ENCODE data around the gene SNRPA. TPM values are rescaled to one million over a fixed set of nuclear protein-coding genes. Genes with fewer than 3 reads are reported as not detected.

The SNRPA gene
- total and polyA plus RNA-seq, 2 of the 13 experiments (the other 11 are each of a cell fraction or from before 2014, with no cell fraction given): 59.6 to 162 TPM

GRCh38 chr19:40716482-40717324 lies 34.3 kb upstream of the SNRPA start, which contains the start of the genes COQ8B and ITPKC (continued):
- TF ChIP-seq PAXIP1 (CRISPR knock-in tag; conservative IDR thresholded peaks at IDR 0.05) (peak; percentile 39), ZMYM4 (CRISPR knock-in tag; IDR thresholded peaks at IDR 0.05) (no peak; the same call in 1 of the 2 replicates), ARNTL (CRISPR knock-in tag; IDR thresholded peaks at IDR 0.05) (no peak), ZNF232 (CRISPR knock-in tag; IDR thresholded peaks at IDR 0.05; ENCODE audit: borderline replicate concordance) (no peak; the same call in 1 of the 2 replicates), KLF11 (CRISPR knock-in tag; IDR thresholded peaks at IDR 0.05) (0 out of 2 replicates have a peak, but pooled peaks have one; percentile 64), ZNF24 (IDR thresholded peaks at IDR 0.05) (no peak), ZSCAN20 (CRISPR knock-in tag; IDR thresholded peaks at IDR 0.05; ENCODE audit: borderline replicate concordance) (no peak), THYN1 (CRISPR knock-in tag; IDR thresholded peaks at IDR 0.05; ENCODE audit: borderline replicate concordance, low read depth) (no peak), KLF6 (CRISPR knock-in tag; IDR thresholded peaks at IDR 0.05) (peak; percentile 68; the same call in 1 of the 2 replicates), SATB2 (CRISPR knock-in tag; IDR thresholded peaks at IDR 0.05) (no peak), EEA1 (CRISPR knock-in tag; IDR thresholded peaks at IDR 0.05; ENCODE audit: borderline replicate concordance) (no peak), ZNF264 (CRISPR knock-in tag; IDR thresholded peaks at IDR 0.05) (peak; percentile 27; the same call in 1 of the 2 replicates), ZBTB14 (CRISPR knock-in tag; IDR thresholded peaks at IDR 0.05) (no peak), ZNF431 (CRISPR knock-in tag; IDR thresholded peaks at IDR 0.05; ENCODE audit: borderline replicate concordance, low read depth) (no peak), NFRKB (IDR thresholded peaks at IDR 0.05) (no peak), ZNF414 (CRISPR knock-in tag; IDR thresholded peaks at IDR 0.05) (no peak; the same call in 1 of the 2 replicates), ZFP36L1 (CRISPR knock-in tag; IDR thresholded peaks at IDR 0.05) (0 out of 2 replicates have a peak, but pooled peaks have one; percentile 20), ZNF335 (CRISPR knock-in tag; IDR thresholded peaks at IDR 0.05) (peak; percentile 80), ZBTB4 (CRISPR knock-in tag; IDR thresholded peaks at IDR 0.05; ENCODE audit: borderline replicate concordance) (no peak), ZNF331 (CRISPR knock-in tag; IDR thresholded peaks at IDR 0.05) (no peak)

All from HepG2 (cell line).